Pancreas (tissue), 10 donors: ENCODE measurements around the gene MAP3K20. TPM values are rescaled to one million over a fixed set of nuclear protein-coding genes. Genes with fewer than 3 reads are reported as not detected.
A peak's percentile ranks its signal among the peaks of the same experiment; 100 is the strongest.

Experiments
- ATAC-seq, 4 donors: fragments of 200-7000 bp; cut with Tn5 transposase; one replicate each; pipeline versions ENCODE4 v1.8.0 to v1.9.1; 2020; ENCODE audit warnings: mild to moderate bottlenecking in 4 of 4, moderate library complexity in 4 of 4
- DNase-seq, 6 donors: peaks; one replicate each; pipeline ENCODE4 v3.0.0-alpha.2; 2020
- FAIRE-seq: peaks from 2 replicates; lab custom pipeline; 2012; peaks lifted over from hg19 to GRCh38; lab: Jason Lieb, UNC
- H3K27ac ChIP-seq, 4 donors: fragments of 200-600 bp; sonication (generic); 1 replicate in 3 of 4; 2 replicates in 1 of 4; pipeline versions ENCODE4 v1.5.0 to v1.8.0; 2020
- H3K27me3 ChIP-seq, 4 donors: fragments of 200-600 bp; one replicate each; pipeline ENCODE4 v1.8.0; 2021
- H3K36me3 ChIP-seq, 3 donors: fragments of 200-600 bp; sonication (generic) in 1 of 3; one replicate each; pipeline versions ENCODE4 v1.5.0 to v1.8.0; 2020 to 2021
- H3K4me1 ChIP-seq, 3 donors: fragments of 200-600 bp; one replicate each; pipeline ENCODE4 v1.8.0; 2021
- H3K4me3 ChIP-seq, 4 donors: fragments of 200-600 bp; sonication (generic) in 2 of 4; one replicate each; pipeline versions ENCODE4 v1.5.0 to v1.8.0; 2020 to 2021
- H3K9me3 ChIP-seq, 4 donors: fragments of 200-600 bp; one replicate each; pipeline ENCODE4 v1.8.0; 2021
- CTCF ChIP-seq, 4 donors: fragments of 200-600 bp; sonication (generic) in 3 of 4; IDR thresholded peaks; one replicate each; pipeline versions ENCODE4 v1.5.0 to v1.8.0; 2021; ENCODE audit warnings: antibody characterized with exemption in 4 of 4
- WGBS, 2 donors: extraction: QIAGEN DNeasy Blood & Tissue Kit; methylation state at CpG; one replicate each; pipeline ENCODE4 v1.1.7; 2013; 5-methylcytosine and 5-hydroxymethylcytosine counted together
- intact Hi-C, 3 donors: fragments of 100-400 bp; cut with DNase I; formaldehyde crosslinking; loops; one replicate each; pipeline versions ENCODE4 v1.11.1 to v1.14.2; 2022
- polyA plus RNA-seq, 2 donors: library from polyadenylated mRNA; stranded (reverse); fragments of 200-250 nt; gene quantifications; one replicate each; pipeline ENCODE4 v1.2.3, GENCODE V29; 2013
- total RNA-seq, 6 donors: library from RNA; stranded (reverse); fragmentation: NEBNext Ultra II Directional in 4 of 6; extraction: Animal tissue kit (Norgen Biotek cat#: 25700) in 4 of 6; gene quantifications; one replicate each; pipeline versions ENCODE4 v1.2.1 to v1.2.4, GENCODE V29; 2021 to 2023
- donor health status: healthy with polysubstance abuse.
- donor health status: DM: no; HTN: no; CAD: no; lungs with moderate emphysema.
- donor health status: DM: no; HTN: no; CAD: no.
- donor health status: control.
- donor health status: control.
- donor health status: Bipolar disorder and iron deficiency.
- donor health status: DM: yes; HTN: yes; CAD: no.
- donor health status: DM: no; HTN: no; CAD: no.
- donor health status: DM: no; HTN: no; CAD: no.
- donor health status: DM: yes; HTN: yes; CAD: no.

MAP3K20 gene
- total and polyA plus RNA-seq, 8 donors, result 4.1 to 23.7 (median 8.2) TPM

DNA sequence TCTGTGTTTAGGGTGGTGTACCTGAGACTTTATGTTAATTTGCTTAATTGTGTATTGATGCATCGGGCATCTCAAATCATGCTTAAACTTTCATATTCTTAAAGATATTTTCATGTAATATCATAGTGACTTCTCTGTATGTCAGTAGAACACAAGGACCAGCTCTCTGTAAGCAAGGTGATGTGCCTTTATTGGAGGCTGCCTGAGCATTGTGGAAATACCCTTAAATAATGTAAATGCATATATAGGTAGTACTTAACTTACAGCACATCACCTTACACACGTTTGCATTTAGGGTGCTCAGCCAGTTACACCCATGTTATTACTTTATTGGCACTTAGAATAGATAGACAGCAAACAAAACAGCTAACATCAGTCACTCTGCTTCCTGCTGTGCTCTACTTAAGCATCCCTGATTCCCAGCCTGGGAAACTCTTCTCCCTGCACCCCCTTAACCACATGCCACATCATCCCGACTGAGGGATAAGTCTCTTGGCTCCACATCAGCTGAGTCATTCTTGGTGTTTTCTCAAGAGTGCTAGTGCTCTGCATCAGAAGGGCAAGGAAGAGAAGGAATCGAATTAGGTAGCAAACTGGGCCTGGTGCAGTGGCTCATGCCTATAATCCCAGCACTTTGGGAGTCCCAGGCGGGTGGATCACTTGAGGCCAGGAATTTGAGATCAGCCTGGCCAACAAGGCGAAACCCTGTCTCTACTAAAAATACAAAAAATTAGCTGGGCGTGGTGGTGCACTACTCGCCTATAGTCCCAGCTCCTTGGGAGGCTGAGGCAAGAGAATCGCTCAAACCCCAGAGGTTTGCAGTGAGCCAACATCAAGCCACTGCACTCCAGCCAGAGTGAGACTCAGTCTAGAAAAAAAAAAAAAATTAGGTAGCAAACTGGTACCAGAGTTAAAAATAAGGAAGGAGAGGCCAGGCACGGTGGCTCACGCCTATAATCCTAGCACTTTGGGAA lies 108.7 kb downstream of the MAP3K20 start:
- Histone ChIP-seq H3K36me3 (no peaks in the 10 kb centered on the region), H3K4me3 (no peak overlapping the region), H3K9me3 (no peaks in the 10 kb centered on the region), H3K27ac (no peak overlapping the region), H3K27me3 (no peaks in the 10 kb centered on the region), H3K4me1 (peaks cover 0 to 17% (median 9%) of the 10 kb centered on the region in 3 donors)
- DNase-seq (no peak), FAIRE-seq (no peak), ATAC-seq (peak in 3 of 4 donors; percentile 31 to 56 (median 51))
- 91 to 93% methylated on average over 11 of the region's 11 CpGs for WGBS, 2 donors
- no peak for TF ChIP-seq CTCF (IDR thresholded peaks at IDR 0.05)
- intact Hi-C loops, result no loop called here

- H3K9me3 ChIP-seq, result no peaks in the 10 kb centered on the region
- TF ChIP-seq CTCF (IDR thresholded peaks at IDR 0.05), result no peak
- intact Hi-C loops, result no loop called here
- no peaks in the 10 kb centered on the region for H3K36me3 ChIP-seq
- FAIRE-seq, result no peak
- DNase-seq, result no peak
- H3K4me3 ChIP-seq, result no peak overlapping the region
- no peaks in the 10 kb centered on the region for H3K27me3 ChIP-seq
- no peak overlapping the region for H3K27ac ChIP-seq
- H3K4me1 ChIP-seq, result peaks cover 0 to 17% (median 9%) of the 10 kb centered on the region in 3 donors
- ATAC-seq, result no peak
Measured at GRCh38 chr2:173185437-173185836, 109.8 kb downstream of the MAP3K20 start.

GRCh38 chr2:173187941-173188788 lies 112.5 kb downstream of the MAP3K20 start:
- no peak overlapping the region for H3K4me3 ChIP-seq
- no peak for TF ChIP-seq CTCF (IDR thresholded peaks at IDR 0.05)
- no peak overlapping the region for H3K27ac ChIP-seq
- no peak for DNase-seq
- 40 to 43% methylated on average over 6 of the region's 6 CpGs for WGBS, 2 donors
- no peaks in the 10 kb centered on the region for H3K9me3 ChIP-seq
- no peaks in the 10 kb centered on the region for H3K27me3 ChIP-seq
- peak in 3 of 4 donors; percentile 35 to 57 (median 41) for ATAC-seq
- peaks cover 0 to 17% (median 9%) of the 10 kb centered on the region in 3 donors for H3K4me1 ChIP-seq
- intact Hi-C loops, result no loop called here
- no peaks in the 10 kb centered on the region for H3K36me3 ChIP-seq
- FAIRE-seq, result no peak

DNA sequence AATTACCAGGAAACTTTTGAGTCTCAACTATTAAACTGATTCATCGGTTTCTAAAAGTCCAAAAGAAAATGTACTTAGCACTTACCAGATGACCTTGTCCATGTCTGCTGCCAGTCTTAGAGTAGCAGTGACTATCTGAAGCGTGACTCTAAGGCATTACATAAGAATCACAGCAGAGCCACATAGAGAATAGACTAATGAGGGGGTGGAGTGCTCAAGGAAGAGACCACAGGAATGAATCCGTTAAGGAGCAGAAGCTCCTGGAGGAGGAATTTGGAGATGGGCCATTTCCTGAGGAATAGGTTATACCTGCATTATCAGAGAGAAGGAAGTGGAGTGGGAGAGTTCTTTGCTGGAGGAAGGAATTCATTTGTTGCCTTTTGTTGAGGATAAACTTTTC lies 116.0 kb downstream of the MAP3K20 start:
- intact Hi-C loops, result no loop called here
- Histone ChIP-seq H3K9me3 (no peaks in the 10 kb centered on the region), H3K36me3 (no peaks in the 10 kb centered on the region), H3K27ac (no peak overlapping the region), H3K27me3 (no peaks in the 10 kb centered on the region), H3K4me3 (no peak overlapping the region), H3K4me1 (peaks cover 0 to 17% (median 9%) of the 10 kb centered on the region in 3 donors)
- FAIRE-seq, result no peak
- DNase-seq, result no peak
- peak in 1 of 4 donors; percentile 30 for ATAC-seq
- WGBS, 2 donors, result 66 to 73% methylated on average over 3 of the region's 3 CpGs
- TF ChIP-seq CTCF (IDR thresholded peaks at IDR 0.05), result no peak
